K562 (cell line): ENCODE measurements around the gene NFKBIB. TPM values are rescaled to one million over a fixed set of nuclear protein-coding genes. Genes with fewer than 3 reads are reported as not detected.

Experiments used
- ASH1L ChIP-seq: fragments of 450-650 bp; IDR thresholded peaks from 2 replicates; pipeline ENCODE4 v1.6.1; 2018; ENCODE audit warnings: borderline replicate concordance, mild to moderate bottlenecking, low read depth; ENCODE audit not compliant: partially characterized antibody
- BRF1 ChIP-seq: IDR thresholded peaks from 3 replicates; pipeline ENCODE4 v1.6.1; 2011; ENCODE audit warnings: borderline replicate concordance, mild to moderate bottlenecking; ENCODE audit not compliant: insufficient read length; ENCODE audit errors: extremely low read depth
- GTF3C2 ChIP-seq: IDR thresholded peaks from 3 replicates; pipeline ENCODE4 v1.6.1; 2011; ENCODE audit warnings: borderline replicate concordance, mild to moderate bottlenecking, moderate library complexity; ENCODE audit not compliant: insufficient read length; ENCODE audit errors: extremely low read depth
- LEF1 ChIP-seq: fragments of 450-650 bp; IDR thresholded peaks from 2 replicates; pipeline ENCODE4 v1.6.1; 2016; ENCODE audit warnings: mild to moderate bottlenecking
- MIER1 ChIP-seq: fragments of 450-650 bp; IDR thresholded peaks from 2 replicates; pipeline ENCODE4 v1.6.1; 2016; ENCODE audit warnings: antibody characterized with exemption, mild to moderate bottlenecking, low read depth
- PRPF4 ChIP-seq: fragments of 200-400 bp; formaldehyde crosslinking; IDR thresholded peaks from one replicate; pipeline ENCODE4 v1.6.1; 2017; ENCODE audit warnings: low read length, low read depth, mild to moderate bottlenecking; ENCODE audit not compliant: insufficient read depth, poor library complexity, severe bottlenecking
- SP1 ChIP-seq: sonication (generic); formaldehyde crosslinking; IDR thresholded peaks from 2 replicates; pipeline ENCODE4 v1.8.1; 2022; ENCODE audit warnings: mild to moderate bottlenecking, missing genetic modification reagents
- ZSCAN29 ChIP-seq: fragments of 450-650 bp; IDR thresholded peaks from 2 replicates; pipeline ENCODE4 v1.6.1; 2017
- polyA plus RNA-seq, 8 experiments: library from polyadenylated mRNA; depleted of rRNA in 4 of 8; stranded (reverse) in 5 of 8; unstranded in 3 of 8; fragments of >200 nt; fragmentation: Nextera tagmentation in 2 of 8; fragmentation: Illumina TruSeq in 1 of 8; extraction: Ambion mirVana in 2 of 8; extraction: Trizol in 1 of 8; gene quantifications; 2 replicates each; pipeline versions ENCODE4 v1.2.1 to v1.2.3, GENCODE V29; 2011 to 2014; ENCODE audit warnings: inconsistent platforms in 1 of 8, missing spikeins in 1 of 8
- total RNA-seq, 7 experiments: library from RNA; depleted of rRNA in 6 of 7; stranded (reverse); fragments of >200 nt in 6 of 7; fragmentation: Illumina TruSeq in 2 of 7; extraction: Trizol in 2 of 7; gene quantifications; 2 replicates each; pipeline versions ENCODE4 v1.2.1 to v1.2.3, GENCODE V29; 2011 to 2021; ENCODE audit warnings: low replicate concordance in 1 of 7
- TF ChIP-seq, protein P1 (sequence below): fragments of 200-600 bp; sonication (generic); IDR thresholded peaks from one replicate; pipeline ENCODE4 v1.6.1; 2012; ENCODE audit warnings: mild to moderate bottlenecking, low read depth, low read length, inconsistent platforms
- TF ChIP-seq, protein P2 (sequence below): fragments of 450-650 bp; IDR thresholded peaks from 2 replicates; pipeline ENCODE4 v1.6.1; 2016; ENCODE audit warnings: mild to moderate bottlenecking

The NFKBIB gene
- total and polyA plus RNA-seq, 9 of the 15 experiments (the other 6 are each of a cell fraction or from before 2014, with no cell fraction given) = 1.5 to 44.9 (median 10.4) TPM

DNA sequence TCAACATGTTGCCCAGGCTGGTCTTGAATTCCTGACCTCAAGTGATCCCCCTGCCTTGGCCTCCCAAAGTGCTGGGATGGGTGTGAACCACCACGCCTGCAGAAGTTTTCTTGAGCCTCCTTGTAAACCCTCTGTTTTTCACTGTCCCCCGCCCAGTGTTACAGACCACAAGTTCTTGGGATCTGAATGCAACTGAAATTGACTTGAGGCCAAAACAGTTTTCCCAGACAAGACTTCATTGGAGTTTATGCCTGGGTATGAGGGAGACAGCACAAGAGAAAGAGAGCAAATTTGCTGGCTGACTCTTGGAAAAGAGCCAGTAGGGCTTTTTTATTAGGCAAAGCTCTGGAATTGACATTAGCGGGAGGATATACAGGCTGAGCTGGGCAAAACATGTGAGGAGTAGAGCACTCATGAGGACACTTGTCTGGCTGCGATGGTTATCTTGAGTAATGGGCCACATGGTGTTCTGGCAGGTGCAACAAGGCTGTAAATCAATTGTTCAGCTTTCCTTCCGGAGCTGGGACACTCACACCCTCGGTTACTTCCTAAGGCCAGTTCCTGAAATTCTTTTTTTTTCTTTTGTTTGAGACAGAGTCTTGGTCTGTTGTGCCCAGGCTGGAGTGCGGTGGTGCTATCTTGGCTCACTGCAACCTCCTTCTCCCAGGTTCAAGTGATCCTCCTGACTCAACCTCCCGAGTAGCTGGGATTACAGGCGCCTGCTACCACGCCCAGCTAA lies 37.3 kb upstream of the NFKBIB start (continued):
- no peak for TF ChIP-seq GTF3C2
- no peak for TF ChIP-seq PRPF4
- TF ChIP-seq ZSCAN29 = no peak
- TF ChIP-seq, protein P1, sequence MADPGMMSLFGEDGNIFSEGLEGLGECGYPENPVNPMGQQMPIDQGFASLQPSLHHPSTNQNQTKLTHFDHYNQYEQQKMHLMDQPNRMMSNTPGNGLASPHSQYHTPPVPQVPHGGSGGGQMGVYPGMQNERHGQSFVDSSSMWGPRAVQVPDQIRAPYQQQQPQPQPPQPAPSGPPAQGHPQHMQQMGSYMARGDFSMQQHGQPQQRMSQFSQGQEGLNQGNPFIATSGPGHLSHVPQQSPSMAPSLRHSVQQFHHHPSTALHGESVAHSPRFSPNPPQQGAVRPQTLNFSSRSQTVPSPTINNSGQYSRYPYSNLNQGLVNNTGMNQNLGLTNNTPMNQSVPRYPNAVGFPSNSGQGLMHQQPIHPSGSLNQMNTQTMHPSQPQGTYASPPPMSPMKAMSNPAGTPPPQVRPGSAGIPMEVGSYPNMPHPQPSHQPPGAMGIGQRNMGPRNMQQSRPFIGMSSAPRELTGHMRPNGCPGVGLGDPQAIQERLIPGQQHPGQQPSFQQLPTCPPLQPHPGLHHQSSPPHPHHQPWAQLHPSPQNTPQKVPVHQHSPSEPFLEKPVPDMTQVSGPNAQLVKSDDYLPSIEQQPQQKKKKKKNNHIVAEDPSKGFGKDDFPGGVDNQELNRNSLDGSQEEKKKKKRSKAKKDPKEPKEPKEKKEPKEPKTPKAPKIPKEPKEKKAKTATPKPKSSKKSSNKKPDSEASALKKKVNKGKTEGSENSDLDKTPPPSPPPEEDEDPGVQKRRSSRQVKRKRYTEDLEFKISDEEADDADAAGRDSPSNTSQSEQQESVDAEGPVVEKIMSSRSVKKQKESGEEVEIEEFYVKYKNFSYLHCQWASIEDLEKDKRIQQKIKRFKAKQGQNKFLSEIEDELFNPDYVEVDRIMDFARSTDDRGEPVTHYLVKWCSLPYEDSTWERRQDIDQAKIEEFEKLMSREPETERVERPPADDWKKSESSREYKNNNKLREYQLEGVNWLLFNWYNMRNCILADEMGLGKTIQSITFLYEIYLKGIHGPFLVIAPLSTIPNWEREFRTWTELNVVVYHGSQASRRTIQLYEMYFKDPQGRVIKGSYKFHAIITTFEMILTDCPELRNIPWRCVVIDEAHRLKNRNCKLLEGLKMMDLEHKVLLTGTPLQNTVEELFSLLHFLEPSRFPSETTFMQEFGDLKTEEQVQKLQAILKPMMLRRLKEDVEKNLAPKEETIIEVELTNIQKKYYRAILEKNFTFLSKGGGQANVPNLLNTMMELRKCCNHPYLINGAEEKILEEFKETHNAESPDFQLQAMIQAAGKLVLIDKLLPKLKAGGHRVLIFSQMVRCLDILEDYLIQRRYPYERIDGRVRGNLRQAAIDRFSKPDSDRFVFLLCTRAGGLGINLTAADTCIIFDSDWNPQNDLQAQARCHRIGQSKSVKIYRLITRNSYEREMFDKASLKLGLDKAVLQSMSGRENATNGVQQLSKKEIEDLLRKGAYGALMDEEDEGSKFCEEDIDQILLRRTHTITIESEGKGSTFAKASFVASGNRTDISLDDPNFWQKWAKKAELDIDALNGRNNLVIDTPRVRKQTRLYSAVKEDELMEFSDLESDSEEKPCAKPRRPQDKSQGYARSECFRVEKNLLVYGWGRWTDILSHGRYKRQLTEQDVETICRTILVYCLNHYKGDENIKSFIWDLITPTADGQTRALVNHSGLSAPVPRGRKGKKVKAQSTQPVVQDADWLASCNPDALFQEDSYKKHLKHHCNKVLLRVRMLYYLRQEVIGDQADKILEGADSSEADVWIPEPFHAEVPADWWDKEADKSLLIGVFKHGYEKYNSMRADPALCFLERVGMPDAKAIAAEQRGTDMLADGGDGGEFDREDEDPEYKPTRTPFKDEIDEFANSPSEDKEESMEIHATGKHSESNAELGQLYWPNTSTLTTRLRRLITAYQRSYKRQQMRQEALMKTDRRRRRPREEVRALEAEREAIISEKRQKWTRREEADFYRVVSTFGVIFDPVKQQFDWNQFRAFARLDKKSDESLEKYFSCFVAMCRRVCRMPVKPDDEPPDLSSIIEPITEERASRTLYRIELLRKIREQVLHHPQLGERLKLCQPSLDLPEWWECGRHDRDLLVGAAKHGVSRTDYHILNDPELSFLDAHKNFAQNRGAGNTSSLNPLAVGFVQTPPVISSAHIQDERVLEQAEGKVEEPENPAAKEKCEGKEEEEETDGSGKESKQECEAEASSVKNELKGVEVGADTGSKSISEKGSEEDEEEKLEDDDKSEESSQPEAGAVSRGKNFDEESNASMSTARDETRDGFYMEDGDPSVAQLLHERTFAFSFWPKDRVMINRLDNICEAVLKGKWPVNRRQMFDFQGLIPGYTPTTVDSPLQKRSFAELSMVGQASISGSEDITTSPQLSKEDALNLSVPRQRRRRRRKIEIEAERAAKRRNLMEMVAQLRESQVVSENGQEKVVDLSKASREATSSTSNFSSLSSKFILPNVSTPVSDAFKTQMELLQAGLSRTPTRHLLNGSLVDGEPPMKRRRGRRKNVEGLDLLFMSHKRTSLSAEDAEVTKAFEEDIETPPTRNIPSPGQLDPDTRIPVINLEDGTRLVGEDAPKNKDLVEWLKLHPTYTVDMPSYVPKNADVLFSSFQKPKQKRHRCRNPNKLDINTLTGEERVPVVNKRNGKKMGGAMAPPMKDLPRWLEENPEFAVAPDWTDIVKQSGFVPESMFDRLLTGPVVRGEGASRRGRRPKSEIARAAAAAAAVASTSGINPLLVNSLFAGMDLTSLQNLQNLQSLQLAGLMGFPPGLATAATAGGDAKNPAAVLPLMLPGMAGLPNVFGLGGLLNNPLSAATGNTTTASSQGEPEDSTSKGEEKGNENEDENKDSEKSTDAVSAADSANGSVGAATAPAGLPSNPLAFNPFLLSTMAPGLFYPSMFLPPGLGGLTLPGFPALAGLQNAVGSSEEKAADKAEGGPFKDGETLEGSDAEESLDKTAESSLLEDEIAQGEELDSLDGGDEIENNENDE = no peak
- TF ChIP-seq MIER1 = no peak
- TF ChIP-seq, protein P2, sequence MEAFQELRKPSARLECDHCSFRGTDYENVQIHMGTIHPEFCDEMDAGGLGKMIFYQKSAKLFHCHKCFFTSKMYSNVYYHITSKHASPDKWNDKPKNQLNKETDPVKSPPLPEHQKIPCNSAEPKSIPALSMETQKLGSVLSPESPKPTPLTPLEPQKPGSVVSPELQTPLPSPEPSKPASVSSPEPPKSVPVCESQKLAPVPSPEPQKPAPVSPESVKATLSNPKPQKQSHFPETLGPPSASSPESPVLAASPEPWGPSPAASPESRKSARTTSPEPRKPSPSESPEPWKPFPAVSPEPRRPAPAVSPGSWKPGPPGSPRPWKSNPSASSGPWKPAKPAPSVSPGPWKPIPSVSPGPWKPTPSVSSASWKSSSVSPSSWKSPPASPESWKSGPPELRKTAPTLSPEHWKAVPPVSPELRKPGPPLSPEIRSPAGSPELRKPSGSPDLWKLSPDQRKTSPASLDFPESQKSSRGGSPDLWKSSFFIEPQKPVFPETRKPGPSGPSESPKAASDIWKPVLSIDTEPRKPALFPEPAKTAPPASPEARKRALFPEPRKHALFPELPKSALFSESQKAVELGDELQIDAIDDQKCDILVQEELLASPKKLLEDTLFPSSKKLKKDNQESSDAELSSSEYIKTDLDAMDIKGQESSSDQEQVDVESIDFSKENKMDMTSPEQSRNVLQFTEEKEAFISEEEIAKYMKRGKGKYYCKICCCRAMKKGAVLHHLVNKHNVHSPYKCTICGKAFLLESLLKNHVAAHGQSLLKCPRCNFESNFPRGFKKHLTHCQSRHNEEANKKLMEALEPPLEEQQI = no peak
- peak; percentile 55; the same call in 1 of the 2 replicates for TF ChIP-seq SP1 (CRISPR knock-in tag)
- no peak for TF ChIP-seq BRF1
- TF ChIP-seq ASH1L = no peak
- peak; percentile 95 for TF ChIP-seq LEF1
